ENCODE measurements around the gene RYR2.
"Not testable (repeated sequence)": the region's sequence is repeated elsewhere in the genome, so short reads cannot be mapped to it uniquely, and the experiment has no call there.

Gene RYR2

DNA sequence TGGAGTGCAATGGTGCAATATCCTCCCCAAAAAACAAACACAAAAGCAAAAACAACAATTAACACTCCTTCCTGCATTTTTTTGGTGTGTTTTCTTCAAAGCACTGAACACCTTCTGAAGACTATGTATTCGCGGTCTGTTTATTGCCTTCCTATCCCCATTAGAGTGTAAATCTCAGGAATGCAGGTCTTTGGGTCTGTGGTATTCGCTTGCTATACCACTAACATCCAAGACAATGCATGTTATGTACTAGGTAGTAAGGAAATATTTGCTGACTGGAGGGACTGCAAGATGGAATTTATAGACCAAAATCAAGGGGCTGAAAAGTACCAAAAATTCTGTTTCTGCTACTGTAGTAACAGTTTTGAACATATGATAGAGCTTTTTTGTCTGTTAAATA lies 299.4 kb downstream of the RYR2 start:
- DNase-seq (ENCODE audit: low read depth in 2 of 2) = no peak

DNA sequence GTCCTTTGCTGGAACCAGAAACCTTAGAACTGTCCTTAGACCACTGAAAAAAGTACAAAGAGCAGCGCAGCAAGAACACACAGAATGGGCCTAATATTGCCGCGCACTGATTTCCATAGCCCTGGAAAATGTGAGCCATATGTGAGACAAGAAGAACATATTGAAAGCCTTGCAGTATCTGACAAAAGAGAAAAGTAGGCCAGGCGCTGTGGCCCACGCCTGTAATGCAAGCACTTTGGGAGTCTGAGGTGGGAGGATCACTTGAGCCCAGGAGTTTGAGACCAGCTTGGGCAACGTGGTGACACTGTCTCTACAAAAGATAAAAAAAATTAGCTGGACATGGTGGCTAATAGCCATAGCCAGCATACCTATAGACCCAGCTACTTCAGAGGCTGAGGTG lies 300.7 kb downstream of the RYR2 start:
- no peak for DNase-seq (ENCODE audit: low read depth in 2 of 2)

DNA sequence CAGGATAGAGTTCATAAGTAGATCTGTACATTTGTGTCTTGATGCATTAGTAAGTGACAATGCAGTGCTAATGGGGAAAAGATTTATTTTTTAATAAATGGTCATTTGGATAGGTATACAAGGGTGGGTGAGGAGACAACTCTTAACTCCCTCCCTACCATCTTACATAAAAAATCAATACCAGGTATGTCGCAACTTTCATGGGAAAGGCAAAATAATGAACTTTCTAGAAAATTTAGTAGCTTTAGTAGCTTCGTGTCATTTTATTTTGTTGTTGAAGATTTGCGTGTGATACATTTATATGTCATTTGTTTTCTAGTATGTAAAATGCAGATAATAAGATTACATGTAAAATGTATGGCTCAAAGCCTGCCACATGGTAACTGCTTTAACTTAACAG lies 310.8 kb downstream of the RYR2 start:
- no peak for DNase-seq (ENCODE audit: low read depth in 2 of 2)

DNA sequence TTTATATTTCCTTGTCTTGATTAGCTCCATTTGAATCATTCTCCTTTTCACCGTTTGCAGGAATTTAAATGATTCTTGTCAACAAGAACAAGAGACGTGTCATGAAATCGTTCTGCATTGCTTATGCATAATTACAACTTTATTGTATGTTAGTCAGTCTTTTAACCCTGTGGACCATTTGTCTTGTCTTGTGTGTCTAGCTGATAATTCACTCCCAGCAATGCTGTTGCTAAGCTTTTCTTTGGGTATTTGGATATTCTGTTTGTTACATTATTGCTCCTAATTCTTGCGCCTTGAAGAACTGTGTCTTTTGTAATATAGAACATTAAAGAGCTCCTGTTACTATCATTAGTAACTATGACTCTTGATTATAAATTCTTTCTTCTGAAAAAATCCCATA lies 311.9 kb downstream of the RYR2 start:
- no peak for DNase-seq (ENCODE audit: low read depth in 2 of 2)

DNA sequence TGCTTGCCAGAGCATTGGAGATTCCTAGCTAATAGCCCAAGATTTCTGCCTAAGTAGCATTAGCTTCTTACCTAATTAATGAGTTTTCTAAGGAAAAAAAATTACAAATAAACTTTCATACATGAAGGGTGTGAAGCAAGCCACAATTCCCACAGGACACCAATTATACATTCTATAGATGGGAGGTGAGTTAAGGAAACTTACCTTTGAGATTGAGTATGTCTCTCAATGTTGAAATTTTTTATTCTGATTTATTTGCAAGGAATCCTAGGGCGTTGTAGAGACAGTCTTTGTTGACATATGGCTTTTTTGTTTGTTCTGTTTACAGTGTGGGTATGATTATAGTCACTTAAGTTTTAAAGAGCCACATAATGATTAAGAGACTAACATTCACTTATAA lies 313.0 kb downstream of the RYR2 start:
- no peak for DNase-seq (ENCODE audit: low read depth in 2 of 2)

DNA sequence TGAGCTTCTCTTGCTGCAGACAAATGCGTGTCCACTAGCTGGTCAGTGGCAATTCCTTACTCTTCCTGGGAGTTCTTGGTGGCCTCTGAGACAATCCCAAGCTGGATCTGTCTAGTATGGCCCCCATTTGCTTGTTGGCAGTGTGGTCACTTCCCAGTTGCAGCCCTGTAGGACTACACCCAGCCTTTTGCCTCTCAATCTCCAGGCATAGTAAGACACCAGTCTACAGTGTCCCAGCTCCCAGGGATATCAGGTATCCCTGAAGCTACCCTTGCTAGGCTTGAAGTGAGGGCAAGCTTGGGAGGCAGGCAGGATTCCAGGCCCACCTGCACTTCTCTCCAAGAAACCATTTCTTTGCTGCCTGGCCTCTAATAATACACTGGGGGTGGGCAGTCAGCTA lies 316.6 kb downstream of the RYR2 start:
- DNase-seq (ENCODE audit: low read depth in 2 of 2) = no peak

DNA sequence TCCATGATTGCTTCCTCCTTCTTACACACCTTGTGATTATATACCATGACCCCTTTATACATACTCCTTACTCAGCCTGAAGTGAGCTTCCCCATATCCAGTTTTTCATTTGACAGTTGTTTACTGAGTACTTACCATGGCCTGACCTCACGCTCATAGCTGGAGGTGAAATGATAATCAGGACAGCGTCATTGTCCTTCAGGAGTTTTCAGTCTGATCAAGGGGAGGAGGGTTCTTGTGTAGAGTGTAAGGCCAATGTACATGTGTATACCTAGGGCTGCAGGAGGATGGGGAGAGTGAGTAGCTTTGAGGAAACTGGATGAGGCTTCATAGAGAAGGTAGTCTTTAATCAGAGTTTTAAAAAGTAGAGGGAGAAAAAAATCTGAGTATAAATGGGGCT lies 325.8 kb downstream of the RYR2 start:
- no peak for DNase-seq (ENCODE audit: low read depth in 2 of 2)

DNA sequence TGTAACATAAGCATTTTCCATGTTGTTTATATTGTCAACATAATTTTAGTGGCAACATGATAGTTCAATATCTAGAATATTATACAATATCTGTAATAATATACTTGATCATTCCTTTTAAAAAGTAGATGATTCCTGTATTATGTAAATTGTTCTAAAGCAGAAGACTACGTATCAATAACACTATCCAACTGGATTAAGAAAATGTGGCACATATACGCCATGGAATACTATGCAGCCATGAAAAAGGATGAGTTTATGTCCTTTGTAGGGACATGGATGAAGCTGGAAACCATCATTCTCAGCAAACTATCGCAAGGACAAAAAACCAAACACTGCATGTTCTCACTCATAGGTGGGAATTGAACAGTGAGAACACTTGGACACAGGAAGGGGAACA lies 329.5 kb downstream of the RYR2 start:
- not testable (repeated sequence) for DNase-seq (ENCODE audit: low read depth in 2 of 2)

DNA sequence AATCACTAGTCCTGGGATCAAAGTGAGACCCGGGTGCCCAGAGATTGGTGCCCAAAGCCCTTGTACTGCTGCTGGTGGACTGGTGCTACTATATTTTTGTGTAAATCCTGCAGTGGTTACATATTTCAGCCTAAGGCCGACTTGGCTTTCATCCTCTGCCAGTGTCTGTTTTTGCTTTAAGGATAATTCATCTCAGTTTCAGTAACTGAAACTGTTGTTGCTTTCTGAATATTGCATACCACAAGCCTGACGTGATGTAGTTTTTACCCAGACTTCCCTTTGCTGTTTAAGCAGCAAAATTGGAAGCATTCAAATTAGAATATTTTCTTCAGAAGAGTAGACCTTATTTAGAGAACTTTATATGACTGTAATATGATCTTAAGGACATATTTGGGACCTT lies 341.8 kb downstream of the RYR2 start:
- no peak for DNase-seq (ENCODE audit: low read depth in 2 of 2)

DNA sequence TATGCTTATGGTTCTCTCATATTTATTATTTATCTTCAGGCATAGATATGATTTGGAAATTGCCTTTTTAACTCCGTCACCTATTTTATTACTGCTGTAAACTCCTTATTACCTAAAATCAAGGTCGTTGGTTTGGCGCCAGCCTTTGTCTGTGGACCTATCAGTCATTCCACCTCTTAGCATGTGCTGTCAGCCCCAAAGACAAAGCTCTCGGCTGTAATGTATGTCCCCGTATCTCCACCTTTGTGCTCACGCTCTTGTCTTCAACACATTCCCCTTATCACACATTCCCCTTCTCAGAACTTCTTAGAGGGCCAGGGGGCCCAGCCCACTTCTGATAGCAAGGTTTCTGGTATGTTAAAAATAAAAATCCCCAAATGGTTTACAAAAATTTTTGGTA lies 342.2 kb downstream of the RYR2 start:
- no peak for DNase-seq (ENCODE audit: low read depth in 2 of 2)

DNA sequence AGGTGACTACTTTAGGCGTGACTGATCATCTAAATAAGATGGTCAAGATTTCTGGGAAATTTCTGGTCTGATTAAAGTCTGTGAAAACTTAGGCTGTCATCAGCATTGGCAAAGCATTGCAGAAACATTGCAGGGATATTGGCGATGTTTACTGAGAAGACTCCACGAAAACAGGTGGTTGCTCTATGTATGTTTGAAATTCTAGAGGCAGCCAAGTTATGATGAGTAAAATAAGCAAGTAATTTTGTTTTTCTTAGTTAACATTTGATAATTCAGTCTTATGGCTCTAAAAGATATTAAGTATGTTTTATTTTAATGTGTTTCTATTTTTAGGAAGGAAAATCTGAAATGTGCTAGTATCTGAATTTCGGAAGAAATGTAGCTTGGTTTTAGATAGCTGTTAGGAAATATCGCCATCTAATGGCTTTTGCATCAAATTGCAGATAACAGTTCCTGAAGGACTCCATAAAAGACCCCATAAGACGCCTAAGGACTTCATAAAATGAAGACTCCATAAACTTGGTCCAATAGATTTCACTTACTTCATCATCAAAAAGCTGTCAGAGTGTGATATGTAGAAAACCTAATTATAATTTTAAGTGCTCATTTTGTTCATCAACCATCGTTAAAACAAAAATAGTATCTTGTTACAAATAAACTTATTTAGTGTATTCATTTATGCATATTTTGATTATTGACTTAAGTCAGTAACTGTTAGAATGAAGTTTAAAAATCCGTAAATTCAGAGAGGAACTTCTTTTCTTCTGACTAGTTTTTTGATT lies 344.6 kb downstream of the RYR2 start:
- DNase-seq (ENCODE audit: low read depth in 2 of 2) = no peak

DNA sequence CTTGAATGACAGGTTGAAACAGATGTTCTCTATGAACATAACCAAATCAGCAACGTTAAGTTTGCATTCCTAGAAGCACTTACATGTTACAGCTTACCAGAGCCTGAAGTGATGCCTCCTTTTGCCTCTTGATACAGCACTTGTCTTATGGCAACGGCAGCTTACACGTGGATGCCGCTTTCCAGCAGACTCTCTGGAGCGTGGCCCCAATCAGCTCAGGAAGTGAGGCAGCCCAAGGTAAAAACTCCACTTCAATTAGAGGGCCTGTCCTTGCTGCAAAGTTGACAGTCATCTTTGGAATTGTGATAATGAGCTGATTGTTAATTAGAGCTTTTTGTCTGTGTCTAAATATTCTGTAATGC lies 345.1 kb downstream of the RYR2 start:
- DNase-seq (ENCODE audit: low read depth in 2 of 2) = no peak

DNA sequence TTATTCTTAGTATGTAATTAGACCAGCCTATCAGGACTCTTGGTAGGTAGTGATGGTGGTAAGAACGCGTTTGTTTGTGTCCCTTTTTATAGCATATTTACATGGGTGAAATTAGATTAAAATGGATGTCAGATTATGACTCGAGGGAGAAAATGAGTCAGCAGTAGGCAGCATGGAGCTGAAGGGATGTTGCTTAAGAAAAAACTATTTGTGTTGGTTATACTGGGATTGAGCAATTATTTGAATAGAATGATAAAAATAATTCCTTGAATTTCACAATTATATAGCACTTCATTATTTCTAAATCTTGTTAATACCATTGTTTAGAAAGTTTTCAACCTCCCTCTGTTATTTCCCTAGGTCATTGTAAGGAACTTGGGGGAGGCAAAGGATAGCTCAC lies 348.8 kb downstream of the RYR2 start:
- DNase-seq (ENCODE audit: low read depth in 2 of 2) = no peak

DNA sequence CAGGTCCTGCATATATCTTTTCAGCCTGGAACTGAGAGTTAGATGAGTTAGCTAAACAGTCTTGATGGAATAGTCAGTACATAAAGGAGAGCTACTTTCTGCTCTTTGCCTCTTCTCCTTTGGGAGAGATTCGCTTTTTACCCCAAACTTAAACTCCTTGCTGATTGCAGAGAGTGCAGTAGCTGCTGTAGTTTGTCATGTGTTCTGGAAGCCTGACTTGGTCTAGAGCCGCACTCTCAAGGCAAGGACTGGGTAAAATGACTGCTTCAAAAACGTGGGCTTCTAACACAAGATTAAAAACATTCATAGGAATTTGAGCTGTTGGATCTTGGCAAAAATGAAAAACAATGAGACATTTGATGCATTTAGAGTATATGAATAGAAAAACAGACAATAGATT lies 351.6 kb downstream of the RYR2 start:
- no peak for DNase-seq (ENCODE audit: low read depth in 2 of 2)

DNA sequence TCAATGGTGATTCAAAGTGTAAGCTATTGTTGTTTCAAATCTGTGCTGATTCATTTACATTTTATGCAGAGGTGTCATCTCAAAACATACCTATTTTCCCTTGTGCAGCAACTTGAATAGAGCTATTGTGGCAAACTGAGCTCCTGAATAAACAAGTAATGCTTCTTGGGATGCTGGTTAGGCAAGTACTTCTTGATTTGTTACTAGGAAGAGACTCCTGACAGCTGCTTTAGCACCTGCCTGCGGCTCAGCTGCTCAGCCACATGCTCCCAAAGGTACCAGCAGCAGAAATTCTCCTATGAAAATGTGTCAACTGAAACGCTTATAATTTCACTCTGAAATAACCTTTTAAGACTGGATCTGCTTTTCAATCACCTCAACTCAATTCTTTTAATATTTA lies 352.3 kb downstream of the RYR2 start:
- no peak for DNase-seq (ENCODE audit: low read depth in 2 of 2)

DNA sequence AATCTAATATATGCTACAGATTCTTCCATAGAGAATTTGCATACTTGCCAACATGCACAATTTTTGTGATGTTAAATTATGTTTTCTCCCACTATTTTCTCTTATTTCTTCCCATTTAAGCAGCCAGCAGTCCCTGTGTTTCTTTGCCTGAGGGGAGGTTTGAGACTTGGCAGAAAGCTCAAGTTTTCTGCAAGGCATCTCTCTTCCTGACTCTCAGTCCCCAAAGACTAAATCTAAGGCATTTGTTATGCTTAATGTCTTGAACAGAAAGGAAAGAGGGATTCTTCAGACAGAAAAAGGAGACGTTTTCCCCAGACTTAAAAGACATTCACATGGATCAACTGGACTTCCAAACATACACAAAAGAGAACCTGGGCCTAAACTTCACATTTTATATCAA lies 354.4 kb downstream of the RYR2 start:
- DNase-seq (ENCODE audit: low read depth in 2 of 2) = no peak

DNA sequence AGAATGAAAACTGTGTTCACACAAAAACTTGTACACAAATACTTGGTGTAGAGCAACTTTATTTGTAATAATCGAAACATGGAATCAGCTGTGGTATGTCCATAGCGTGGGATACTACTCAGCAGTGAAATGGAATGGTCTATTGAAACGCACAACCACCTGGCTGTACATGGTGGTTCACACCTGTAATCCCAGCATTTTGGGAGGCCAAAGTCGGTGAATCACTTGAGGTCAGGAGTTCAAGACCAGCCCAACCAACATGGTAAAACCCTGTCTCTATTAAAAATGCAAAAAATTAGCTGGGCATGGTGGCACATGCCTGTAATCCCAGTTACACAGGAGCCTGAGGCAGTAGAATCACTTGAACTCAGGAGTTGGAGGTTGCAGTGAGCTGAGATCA lies 356.8 kb downstream of the RYR2 start:
- no peak for DNase-seq (ENCODE audit: low read depth in 2 of 2)

DNA sequence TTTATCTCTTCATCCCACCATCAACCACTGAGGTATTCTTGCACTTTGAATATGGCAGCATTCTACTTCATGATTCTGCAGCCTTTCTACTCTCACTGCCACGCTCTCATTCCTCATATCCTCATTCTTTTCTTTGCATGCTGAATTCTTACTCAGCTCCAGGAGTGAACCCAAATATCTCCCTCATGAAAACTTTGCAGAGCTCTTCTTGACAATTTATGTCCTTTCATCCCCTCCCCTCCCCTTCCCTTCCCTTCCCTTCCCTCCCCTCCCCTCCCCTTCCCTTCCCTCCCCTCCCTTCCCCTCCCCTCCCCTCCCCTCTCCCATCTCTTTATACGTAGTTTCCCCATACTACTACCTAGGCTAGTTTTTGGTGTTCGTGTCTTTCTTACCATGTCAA lies 363.9 kb downstream of the RYR2 start:
- no peak for DNase-seq (ENCODE audit: low read depth in 2 of 2)

DNA sequence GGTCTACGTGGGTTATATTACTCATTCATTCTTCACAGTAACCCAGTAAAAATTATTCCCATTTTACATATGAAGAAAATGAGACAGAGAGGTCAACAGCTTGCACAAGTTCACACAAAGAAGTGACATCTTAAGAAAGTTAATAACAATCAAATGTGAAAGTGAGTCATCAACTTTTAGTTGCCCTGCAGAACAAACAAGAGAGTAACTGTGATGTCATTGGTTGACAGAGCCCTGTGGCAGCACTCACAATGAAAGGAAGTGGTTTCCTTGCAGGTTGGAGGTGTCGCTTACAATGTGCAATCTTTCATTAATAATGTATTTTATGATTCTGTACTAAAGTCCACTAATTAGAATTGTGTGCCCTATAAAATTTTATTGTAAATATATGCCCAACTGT lies 369.6 kb downstream of the RYR2 start:
- no peak for DNase-seq (ENCODE audit: low read depth in 2 of 2)

DNA sequence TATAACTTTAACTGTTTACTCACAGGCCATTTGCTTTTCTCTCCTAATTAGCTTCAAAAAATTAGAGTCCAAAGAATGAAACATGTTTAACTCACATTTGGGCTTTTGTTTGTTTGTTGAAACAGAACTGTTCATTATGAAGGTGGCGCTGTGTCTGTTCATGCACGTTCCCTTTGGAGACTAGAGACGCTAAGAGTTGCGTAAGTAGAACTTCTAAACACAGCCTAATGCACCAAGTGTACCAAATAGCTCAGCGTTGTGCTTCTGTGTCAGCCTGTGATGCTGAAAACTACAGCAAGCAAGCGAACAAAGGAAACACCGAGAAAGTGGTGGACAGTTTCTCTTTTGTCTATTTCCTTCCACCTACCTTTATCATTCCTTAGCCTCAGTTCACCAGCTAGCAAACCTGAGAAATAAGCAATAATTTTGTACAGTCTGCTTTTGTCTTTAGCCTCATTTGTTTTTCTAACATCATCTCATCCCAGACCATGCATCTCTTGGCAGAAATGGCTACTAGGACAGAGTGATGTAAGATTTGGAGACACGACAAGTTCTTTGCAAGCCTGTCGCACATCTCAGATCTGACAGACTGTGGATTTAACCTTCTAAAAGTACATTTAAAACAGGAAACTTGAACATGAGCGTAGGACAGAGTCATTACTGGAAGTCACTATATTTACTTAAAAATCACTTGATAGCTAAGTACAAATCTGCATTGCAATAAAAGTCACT lies 375.1 kb downstream of the RYR2 start:
- no peak for DNase-seq (ENCODE audit: low read depth in 2 of 2)

DNA sequence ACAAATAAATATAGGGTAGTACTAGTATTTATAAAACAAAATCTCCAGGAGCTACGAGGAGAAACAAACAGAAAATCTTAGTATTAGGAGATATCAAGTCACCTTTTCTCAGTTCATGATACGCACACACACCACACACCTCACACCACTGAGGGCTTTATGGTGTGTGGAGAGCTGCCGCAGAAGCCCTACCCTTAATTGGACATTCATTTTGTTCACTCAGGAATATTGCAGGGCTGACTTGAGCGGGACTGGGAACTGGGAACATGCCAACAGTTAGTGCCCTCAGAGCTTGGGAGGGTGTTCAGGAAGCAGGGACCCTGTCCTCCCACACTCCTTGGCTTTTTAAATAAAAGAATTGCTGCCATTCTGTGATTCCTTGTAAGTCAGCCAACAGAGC lies 386.8 kb downstream of the RYR2 start:
- no peak for DNase-seq (ENCODE audit: low read depth in 2 of 2)

DNA sequence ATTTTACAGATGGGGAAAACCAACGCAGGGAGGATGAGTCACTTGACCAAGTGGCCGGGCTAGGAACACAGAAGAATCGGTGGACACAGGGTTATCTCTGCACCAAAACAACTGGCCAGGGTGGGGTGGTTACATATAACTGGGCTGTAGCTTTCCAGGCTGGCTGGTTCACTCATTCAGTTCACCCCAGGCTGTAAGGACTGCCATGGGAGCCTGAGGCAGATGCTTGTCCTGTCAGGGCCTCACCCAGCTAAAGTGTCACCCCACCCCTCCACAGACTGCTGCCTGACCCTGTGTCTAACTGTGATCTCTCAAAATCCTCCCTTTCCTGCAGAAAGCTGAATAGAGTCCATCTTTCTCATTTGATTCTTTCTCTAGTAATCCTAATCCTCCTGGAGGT lies 387.3 kb downstream of the RYR2 start:
- DNase-seq (ENCODE audit: low read depth in 2 of 2) = no peak

DNA sequence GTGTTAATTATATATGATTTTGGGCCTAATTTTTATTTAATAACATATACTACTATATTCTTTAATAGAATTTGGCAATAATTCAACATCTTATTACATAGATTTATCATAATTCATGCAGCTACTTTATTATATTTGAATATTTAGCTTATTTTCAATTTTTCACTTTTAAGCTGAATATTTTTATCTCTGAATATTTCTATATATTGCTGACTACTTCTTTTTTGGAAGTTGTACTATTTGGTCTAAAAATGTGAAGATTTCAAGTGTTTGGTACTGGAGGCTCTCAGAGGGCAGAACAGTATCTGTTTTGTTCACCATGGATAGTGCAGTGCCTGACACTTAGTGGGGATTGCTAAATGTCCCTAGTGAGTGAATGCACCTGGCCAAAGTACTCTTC lies 389.5 kb downstream of the RYR2 start:
- DNase-seq (ENCODE audit: low read depth in 2 of 2) = no peak

DNA sequence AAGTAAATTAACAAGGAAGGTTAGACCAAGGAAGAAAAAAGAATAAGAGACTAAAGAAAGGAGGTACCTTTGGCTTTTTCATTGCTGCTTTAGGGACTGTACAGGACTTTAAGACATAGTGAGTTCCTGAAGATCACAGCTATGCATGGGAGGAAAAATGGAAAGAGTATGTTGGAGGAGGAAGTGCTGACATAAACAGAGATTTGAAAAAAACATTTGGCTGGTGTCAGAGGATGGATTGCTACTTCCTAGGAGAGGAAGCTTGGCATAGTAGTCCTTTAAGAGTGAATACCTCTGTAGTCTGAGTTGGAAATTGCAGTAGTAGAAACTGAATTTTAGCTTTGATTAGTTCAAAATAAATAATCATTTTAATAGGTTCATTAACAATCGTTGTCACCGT lies 398.4 kb downstream of the RYR2 start:
- no peak for DNase-seq (ENCODE audit: low read depth in 2 of 2)
